ENCODE data around the gene SERPINA3. TPM values are rescaled to one million over a fixed set of nuclear protein-coding genes. Genes with fewer than 3 reads are reported as not detected.

SERPINA3 gene
- 24.2 and 76.8 TPM in 2 replicates for total RNA-seq

DNA sequence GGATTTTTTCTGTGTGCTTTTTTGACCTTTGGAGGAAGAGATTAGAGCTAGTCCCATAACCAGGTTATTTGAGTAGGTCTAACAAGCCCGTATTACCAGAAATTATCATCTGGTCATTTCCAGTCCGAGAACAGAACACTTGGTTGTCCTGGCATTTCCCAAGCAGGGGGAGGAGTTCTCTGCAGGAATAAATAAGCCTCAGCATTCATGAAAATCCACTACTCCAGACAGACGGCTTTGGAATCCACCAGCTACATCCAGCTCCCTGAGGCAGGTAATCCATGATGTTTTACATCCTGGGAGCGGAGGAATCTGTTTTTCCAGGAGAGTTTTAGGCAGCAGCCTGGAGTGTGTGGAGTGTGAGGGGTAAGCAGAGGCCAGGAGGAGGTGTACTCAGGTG is at the start of gene SERPINA3:
Gene SERPINA3 (plus strand): TSS at position 218 of the 400 bp plus-strand sequence. CDS start 2,051 bp downstream, outside the sequence.

GRCh38 chr14:94581127-94581999 is 30.8 kb upstream of the SERPINA3 start, which contains the start of gene SERPINA5:
SERPINA5 (plus strand) TSS chr14:94581426; CDS start chr14:94587363, 5,937 bp downstream.

Other genes starting within 250 kb of the SERPINA3 start
- gene SERPINA2, start 245.7 kb upstream of the SERPINA3 start, total RNA-seq: not detected in 2 replicates
- gene SERPINA1, start 223.8 kb upstream of the SERPINA3 start, total RNA-seq: 15.8 and 81.4 TPM in 2 replicates
- not detected in 2 replicates for gene SERPINA11, start 159.6 kb upstream of the SERPINA3 start, total RNA-seq
- gene SERPINA9, start 136.2 kb upstream of the SERPINA3 start, total RNA-seq: 0.26 and 0.43 TPM in 2 replicates
- gene SERPINA12, start 102.9 kb upstream of the SERPINA3 start, total RNA-seq: not detected in 2 replicates
- gene SERPINA4, start 50.9 kb upstream of the SERPINA3 start, total RNA-seq: not detected in 2 replicates
- 3.5 and 4.6 TPM in 2 replicates for gene SERPINA5, start 31.0 kb upstream of the SERPINA3 start, total RNA-seq
- 7.7 and 12.0 TPM in 2 replicates for gene GSC, start 157.7 kb downstream of the SERPINA3 start, total RNA-seq

Measured in articular chondrocyte of knee joint (primary cell).